ENCODE data around the gene THSD4. TPM values are rescaled to one million over a fixed set of nuclear protein-coding genes. Genes with fewer than 3 reads are reported as not detected.

THSD4 gene
- total and polyA plus RNA-seq, 9 of the 15 experiments (the other 6 are each of a cell fraction or from before 2014, with no cell fraction given) = 0.04 TPM; not detected in 5

- no peak for TF ChIP-seq GABPA (tag; conservative IDR thresholded peaks at IDR 0.05; ENCODE audit: low read depth)
- TF ChIP-seq YY1 (IDR thresholded peaks at IDR 0.05; ENCODE audit: borderline replicate concordance in 1 of 3, control insufficient read depth in 1 of 3, extremely low read depth in 1 of 3, insufficient read depth in 3 of 3, insufficient read length in 1 of 3, insufficient replicate concordance in 2 of 3, low read depth in 1 of 3, low read length in 2 of 3) = no peak
- no peak for TF ChIP-seq CBFA2T2 (conservative IDR thresholded peaks at IDR 0.05)
These were observed 281.4 kb downstream of the THSD4 start (continued) for GRCh38 chr15:71396536-71397125.

GRCh38 chr15:71397377-71397776, 282.1 kb downstream of the THSD4 start:
- Histone ChIP-seq H3K4me3 (no peak overlapping the region), H2AFZ (ENCODE audit: low read depth, low read length) (no peak overlapping the region), H3K36me3 (ENCODE audit: control insufficient read depth, insufficient read depth, low read length) (no peaks in the 10 kb centered on the region), H3K9ac (ENCODE audit: insufficient read depth in 1 of 2, low read depth in 2 of 2, low read length in 2 of 2) (no peak overlapping the region), H3K79me2 (ENCODE audit: control insufficient read depth, insufficient read depth, low read length) (no peaks in the 10 kb centered on the region), H3K9me1 (ENCODE audit: control insufficient read depth, insufficient read depth, low read length) (no peaks in the 10 kb centered on the region), H3K27ac (ENCODE audit: extremely low read depth, low read depth, low read length) (no peak overlapping the region), H3K4me2 (ENCODE audit: insufficient read depth, low read length) (no peak overlapping the region), H3K27me3 (ENCODE audit: control insufficient read depth in 2 of 2, insufficient read depth in 2 of 2, low read length in 2 of 2) (peaks cover 0 to 11% of the 10 kb centered on the region in 2 experiments; a peak in 2 of 5 replicates), H3K9me3 (replicated peaks; ENCODE audit: control insufficient read depth, insufficient read depth, low read depth, low read length) (no peaks in the 10 kb centered on the region), H4K20me1 (replicated peaks; ENCODE audit: control insufficient read depth, insufficient read depth, low read length) (no peaks in the 10 kb centered on the region), H3K4me1 (replicated peaks in 1 of 2; ENCODE audit: control insufficient read depth in 2 of 2, insufficient read depth in 2 of 2, low read length in 2 of 2) (no peaks in the 10 kb centered on the region)
- intact Hi-C loops (cut with micrococcal nuclease) = no loop called here
- in situ Hi-C loops (cut with MboI) = no loop called here
- ATAC-seq (no peak), FAIRE-seq (no peak), DNase-seq (ENCODE audit: extremely low read depth in 1 of 4, low spot score in 3 of 4) (no peak)
- 0% methylated on average over 2 of the region's 2 CpGs for WGBS (ENCODE audit: insufficient coverage, low coverage, missing lambda C conversion rate)
- POLR2A ChIA-PET = interaction anchor here (1.3 kb wide), 1 partner anchor 9 kb away, joined by 4 read pairs; no protein-coding TSS in a partner anchor
- no peak for TF ChIP-seq ZNF239 (CRISPR knock-in tag; IDR thresholded peaks at IDR 0.05)
- no peak for TF ChIP-seq ZNF507 (tag; conservative IDR thresholded peaks at IDR 0.05)
- TF ChIP-seq SIN3B (IDR thresholded peaks at IDR 0.05; ENCODE audit: low read depth) = no peak
- TF ChIP-seq MTA1 (IDR thresholded peaks at IDR 0.05; ENCODE audit: borderline replicate concordance) = no peak
- TF ChIP-seq NFIC (IDR thresholded peaks at IDR 0.05) = peak; percentile 46
- BruUV-seq (replicated peaks) = no TSS peak
- CTCF ChIA-PET (ENCODE audit: low intra/inter-chr PET ratio) = no interaction called here
